HT1080 (cell line): ENCODE data around the gene ACAD8. TPM values are rescaled to one million over a fixed set of nuclear protein-coding genes. Genes with fewer than 3 reads are reported as not detected.
A peak's percentile ranks its signal among the peaks of the same experiment; 100 is the strongest.

Experiments
- DNase-seq: peaks from one replicate; pipeline ENCODE4 v3.0.0-alpha.2; 2015; ENCODE audit warnings: low read depth
- polyA plus RNA-seq, 2 experiments: library from polyadenylated mRNA; depleted of rRNA; stranded (reverse); fragments of >200 nt; gene quantifications; 2 replicates each; pipeline ENCODE4 v1.2.3, GENCODE V29; 2015
- total RNA-seq: library from RNA; depleted of rRNA; stranded (reverse); fragments of >200 nt; shearing (Covaris generic); gene quantifications from 2 replicates; pipeline ENCODE4 v1.2.3, GENCODE V29; 2014; rRNA removed

The ACAD8 gene
- total RNA-seq, result 18.0 and 19.6 TPM in 2 replicates
- polyA plus RNA-seq (2015; cell fraction: cytosol; rRNA removed), result 15.8 and 16.3 TPM in 2 replicates
- 53.9 and 58.3 TPM in 2 replicates for polyA plus RNA-seq (2015; cell fraction: nucleus; rRNA removed)

GRCh38 chr11:134253188-134253993 is at the start of gene ACAD8, which contains the start of gene THYN1:
Gene ACAD8, plus strand, starts transcription at chr11:134253568. Its CDS starts 33 bp downstream, at chr11:134253601.
Gene THYN1, minus strand, starts transcription at chr11:134253352. Its CDS starts 470 bp downstream, at chr11:134252882.
- peak; percentile 94 for DNase-seq

- DNase-seq, result no peak
Observed at GRCh38 chr11:134205729-134206128, 47.6 kb upstream of the ACAD8 start.

GRCh38 chr11:134206185-134206584 is 47.2 kb upstream of the ACAD8 start:
- no peak for DNase-seq

- DNase-seq, result no peak
Observed at GRCh38 chr11:134207538-134208239, 45.7 kb upstream of the ACAD8 start.

GRCh38 chr11:134215836-134216235 is 37.5 kb upstream of the ACAD8 start:
- DNase-seq, result no peak

- DNase-seq, result no peak
Observed at GRCh38 chr11:134216816-134217215, 36.6 kb upstream of the ACAD8 start.

- DNase-seq, result no peak
Observed at GRCh38 chr11:134223121-134223520, 30.2 kb upstream of the ACAD8 start.

- DNase-seq, result peak; percentile 95
Observed at GRCh38 chr11:134223836-134224709, 29.3 kb upstream of the ACAD8 start, which contains the start of the genes NCAPD3 and VPS26B. Gene NCAPD3, minus strand, starts transcription at chr11:134223967. Its CDS starts 41 bp downstream, at chr11:134223926. Gene VPS26B, plus strand, starts transcription at chr11:134224671. Its CDS starts 452 bp downstream, at chr11:134225123.

GRCh38 chr11:134224710-134225664 is 28.4 kb upstream of the ACAD8 start:
- peak; percentile 19 for DNase-seq

GRCh38 chr11:134226806-134227325 is 26.5 kb upstream of the ACAD8 start:
- DNase-seq, result no peak

GRCh38 chr11:134228625-134229024 is 24.7 kb upstream of the ACAD8 start:
- DNase-seq, result no peak

GRCh38 chr11:134229126-134229790 is 24.1 kb upstream of the ACAD8 start:
- DNase-seq, result no peak

GRCh38 chr11:134230339-134230738 is 23.0 kb upstream of the ACAD8 start:
- no peak for DNase-seq

- DNase-seq, result no peak
Observed at GRCh38 chr11:134231958-134232659, 21.3 kb upstream of the ACAD8 start.

- DNase-seq, result no peak
Observed at GRCh38 chr11:134233729-134234179, 19.6 kb upstream of the ACAD8 start.

- no peak for DNase-seq
Observed at GRCh38 chr11:134235399-134235798, 18.0 kb upstream of the ACAD8 start.

GRCh38 chr11:134236834-134237556 is 16.4 kb upstream of the ACAD8 start:
- no peak for DNase-seq

- no peak for DNase-seq
Observed at GRCh38 chr11:134237557-134237922, 15.8 kb upstream of the ACAD8 start.
